ENCODE measurements around the gene RNF4. TPM values are rescaled to one million over a fixed set of nuclear protein-coding genes. Genes with fewer than 3 reads are reported as not detected.
"Not testable (repeated sequence)": the region's sequence is repeated elsewhere in the genome, so short reads cannot be mapped to it uniquely, and the experiment has no call there.

Gene RNF4
- polyA plus RNA-seq, 4 donors, result 18.6 to 39.7 (median 26.8) TPM

DNA sequence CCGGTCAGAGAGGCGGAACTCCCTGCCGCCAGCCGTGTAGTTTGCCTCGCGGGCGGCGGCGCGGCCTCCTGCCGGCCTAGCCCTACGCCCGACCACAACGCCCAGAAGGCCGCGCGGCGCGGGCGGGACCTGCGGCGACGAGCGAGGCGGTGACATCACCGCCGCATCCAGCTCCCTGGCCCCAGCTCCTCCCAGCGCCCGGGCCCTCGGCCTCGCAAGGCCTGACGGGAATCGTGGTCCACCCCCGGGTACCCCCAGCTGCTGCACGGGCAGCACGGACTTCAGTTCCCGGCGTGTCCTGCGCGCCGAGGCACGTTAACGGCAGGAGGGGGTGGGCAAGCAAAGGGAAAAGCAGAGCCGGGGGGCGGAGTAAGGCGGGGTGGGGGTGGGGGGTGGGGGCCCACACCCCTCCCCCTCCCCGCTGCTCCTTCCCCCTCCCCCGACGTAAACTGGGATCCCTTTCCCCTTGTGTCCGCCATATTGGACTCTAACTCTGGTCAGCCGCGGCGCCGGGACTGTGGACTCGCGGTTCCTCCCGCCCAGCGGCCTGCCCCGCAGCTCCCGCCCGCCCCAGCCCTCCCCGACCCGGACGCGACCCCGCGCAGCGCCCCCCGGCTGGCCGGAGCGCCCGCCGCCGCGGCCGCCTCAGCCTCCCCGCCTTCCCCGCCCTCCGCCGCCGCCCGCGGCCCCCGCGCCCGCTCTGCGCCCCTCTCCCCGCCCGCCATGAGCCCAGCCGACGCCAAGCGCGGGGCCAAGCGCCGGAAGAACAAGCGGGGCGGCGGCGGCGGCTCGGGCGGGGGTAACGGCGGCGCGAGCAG, 67.5 kb downstream of the RNF4 start, which contains the start of gene FAM193A:
TSS of gene FAM193A (plus strand) at position 455 of the 818 bp plus-strand sequence. CDS start at position 724, 269 bp downstream.
- DNase-seq (peak; percentile 99 to 100), FAIRE-seq (no peak)
- Histone ChIP-seq H3K27ac (ENCODE audit: low read depth in 1 of 3, low read length in 2 of 3) (peak within 1 kb of the TSS; percentile 91 to 96 (median 92)), H3K4me3 (ENCODE audit: low read depth in 1 of 3, low read length in 3 of 3) (peak within 1 kb of the TSS; percentile 84 to 96 (median 90)), H3K4me1 (ENCODE audit: control insufficient read depth in 3 of 3, insufficient read depth in 2 of 3, low read depth in 1 of 3, low read length in 2 of 3) (peaks cover 0 to 11% (median 0%) of the 10 kb centered on the region in 3 donors), H3K27me3 (ENCODE audit: control insufficient read depth in 3 of 3, insufficient read depth in 3 of 3, low read length in 3 of 3) (no peaks in the 10 kb centered on the region), H3K36me3 (ENCODE audit: control insufficient read depth in 3 of 3, insufficient read depth in 2 of 3, low read depth in 1 of 3, low read length in 3 of 3) (peaks cover 0 to 9% (median 0%) of the 10 kb centered on the region in 3 donors), H3K9me3 (ENCODE audit: control insufficient read depth in 2 of 2, insufficient read depth in 1 of 2, low read depth in 1 of 2, low read length in 1 of 2) (no peaks in the 10 kb centered on the region)
- WGBS, 3 donors, result 1% methylated on average over 32 to 105 of the region's 106 CpGs

DNA sequence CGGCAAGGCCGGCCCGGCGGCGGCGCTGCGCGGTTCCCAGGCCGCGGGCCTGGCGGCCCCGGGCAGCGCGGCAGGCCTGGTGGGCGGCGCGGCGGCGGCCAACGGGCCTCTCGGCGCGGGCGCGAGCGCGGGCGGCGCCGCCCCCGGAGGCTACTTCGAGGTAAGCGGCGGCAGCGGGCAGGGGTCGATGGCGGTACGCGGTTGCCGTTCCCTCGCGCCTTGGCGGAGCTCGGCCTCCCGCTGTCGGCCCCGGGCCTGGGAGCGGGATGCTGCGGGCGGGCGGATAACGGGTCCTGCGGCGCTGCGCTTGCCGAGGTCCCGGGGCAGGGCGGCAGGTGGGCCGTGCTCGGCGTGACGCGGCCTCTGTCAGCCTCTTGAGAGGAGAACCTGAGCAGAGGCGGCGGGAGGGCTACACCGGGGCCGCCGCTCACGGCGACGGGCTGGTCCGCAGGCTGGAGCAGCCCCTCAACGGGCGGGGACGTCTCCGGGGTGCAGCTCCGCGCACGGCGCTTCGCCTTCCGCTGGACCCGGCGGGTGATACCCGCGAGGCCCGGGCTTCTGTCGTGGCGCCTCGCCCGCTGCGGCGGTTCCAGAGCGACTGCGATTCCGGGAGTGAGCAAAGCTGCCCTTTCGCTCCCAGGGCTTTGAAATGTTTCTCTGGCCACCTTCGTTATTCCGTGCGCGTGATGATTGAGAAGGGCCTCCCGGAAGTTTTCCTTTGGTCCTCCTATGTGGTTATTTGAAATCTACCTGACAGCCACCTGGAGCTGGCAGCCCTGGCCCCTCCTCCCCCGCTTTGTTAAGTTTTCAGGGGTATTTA, 68.3 kb downstream of the RNF4 start:
- Histone ChIP-seq H3K4me3 (ENCODE audit: low read depth in 1 of 3, low read length in 3 of 3) (peak overlapping the region; percentile 73 to 96 (median 90)), H3K4me1 (ENCODE audit: control insufficient read depth in 3 of 3, insufficient read depth in 2 of 3, low read depth in 1 of 3, low read length in 2 of 3) (peaks cover 0 to 11% (median 0%) of the 10 kb centered on the region in 3 donors), H3K27me3 (ENCODE audit: control insufficient read depth in 3 of 3, insufficient read depth in 3 of 3, low read length in 3 of 3) (no peaks in the 10 kb centered on the region), H3K36me3 (ENCODE audit: control insufficient read depth in 3 of 3, insufficient read depth in 2 of 3, low read depth in 1 of 3, low read length in 3 of 3) (peaks cover 0 to 9% (median 0%) of the 10 kb centered on the region in 3 donors), H3K27ac (ENCODE audit: low read depth in 1 of 3, low read length in 2 of 3) (peak overlapping the region; percentile 69 to 94 (median 92)), H3K9me3 (ENCODE audit: control insufficient read depth in 2 of 2, insufficient read depth in 1 of 2, low read depth in 1 of 2, low read length in 1 of 2) (no peaks in the 10 kb centered on the region)
- FAIRE-seq, result no peak
- 0% methylated on average over 52 to 103 of the region's 103 CpGs for WGBS, 3 donors
- DNase-seq, result peak; percentile 67 to 86

- FAIRE-seq; DNase-seq; H3K27me3 ChIP-seq (ENCODE audit: control insufficient read depth in 3 of 3, insufficient read depth in 3 of 3, low read length in 3 of 3); H3K4me1 ChIP-seq (ENCODE audit: control insufficient read depth in 3 of 3, insufficient read depth in 2 of 3, low read depth in 1 of 3, low read length in 2 of 3); H3K9me3 ChIP-seq (ENCODE audit: control insufficient read depth in 2 of 2, insufficient read depth in 1 of 2, low read depth in 1 of 2, low read length in 1 of 2); H3K4me3 ChIP-seq (ENCODE audit: low read depth in 1 of 3, low read length in 3 of 3); H3K27ac ChIP-seq (ENCODE audit: low read depth in 1 of 3, low read length in 2 of 3): not testable (repeated sequence)
- 86 to 88% (median 88%) methylated on average over 10 of the region's 10 CpGs for WGBS, 3 donors
- peaks cover 0 to 15% (median 0%) of the 10 kb centered on the region in 3 donors for H3K36me3 ChIP-seq (ENCODE audit: control insufficient read depth in 3 of 3, insufficient read depth in 2 of 3, low read depth in 1 of 3, low read length in 3 of 3)
Measured at GRCh38 chr4:2543580-2544191, 74.8 kb downstream of the RNF4 start.

GRCh38 chr4:2545321-2546013, 76.6 kb downstream of the RNF4 start:
- DNase-seq (no peak), FAIRE-seq (no peak)
- no peak overlapping the region for H3K4me3 ChIP-seq (ENCODE audit: low read depth in 1 of 3, low read length in 3 of 3)
- H3K27ac ChIP-seq (ENCODE audit: low read depth in 1 of 3, low read length in 2 of 3), result no peak overlapping the region
- WGBS, 3 donors, result 96 to 98% (median 97%) methylated on average over 7 of the region's 7 CpGs
- H3K4me1 ChIP-seq (ENCODE audit: control insufficient read depth in 3 of 3, insufficient read depth in 2 of 3, low read depth in 1 of 3, low read length in 2 of 3), result no peaks in the 10 kb centered on the region
- no peaks in the 10 kb centered on the region for H3K9me3 ChIP-seq (ENCODE audit: control insufficient read depth in 2 of 2, insufficient read depth in 1 of 2, low read depth in 1 of 2, low read length in 1 of 2)
- H3K36me3 ChIP-seq (ENCODE audit: control insufficient read depth in 3 of 3, insufficient read depth in 2 of 3, low read depth in 1 of 3, low read length in 3 of 3), result peaks cover 0 to 6% (median 0%) of the 10 kb centered on the region in 3 donors
- no peaks in the 10 kb centered on the region for H3K27me3 ChIP-seq (ENCODE audit: control insufficient read depth in 3 of 3, insufficient read depth in 3 of 3, low read length in 3 of 3)

DNA sequence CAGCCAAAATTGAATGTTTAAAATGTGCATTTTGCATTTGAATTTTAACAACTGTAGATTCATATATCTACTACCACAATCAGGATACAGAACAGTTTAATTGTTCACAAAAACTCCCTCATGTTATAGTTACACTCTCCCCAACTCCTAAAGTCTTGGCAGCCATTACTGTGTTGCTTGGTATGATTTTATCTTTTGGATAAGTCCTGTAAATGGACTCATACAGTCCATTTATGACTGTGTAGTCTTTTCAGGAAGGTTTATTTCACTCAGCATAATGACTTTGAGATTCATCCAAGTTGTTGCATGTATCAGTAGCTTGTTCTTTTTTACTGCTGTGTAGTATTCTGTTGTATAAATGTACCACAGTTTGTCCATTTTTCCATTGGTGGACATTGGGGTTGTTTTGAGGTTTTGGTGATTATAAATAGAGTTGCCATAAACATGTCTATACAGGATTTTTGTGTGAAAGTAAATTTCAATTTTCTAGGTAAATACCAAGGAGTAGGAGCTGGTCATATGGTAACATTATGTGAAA, 77.4 kb downstream of the RNF4 start:
- Histone ChIP-seq H3K9me3 (ENCODE audit: control insufficient read depth in 2 of 2, insufficient read depth in 1 of 2, low read depth in 1 of 2, low read length in 1 of 2) (no peaks in the 10 kb centered on the region), H3K4me3 (ENCODE audit: low read depth in 1 of 3, low read length in 3 of 3) (no peak overlapping the region)
- no peak for FAIRE-seq

GRCh38 chr4:2546961-2547691, 78.2 kb downstream of the RNF4 start:
- not testable (repeated sequence) for H3K27me3 ChIP-seq (ENCODE audit: control insufficient read depth in 3 of 3, insufficient read depth in 3 of 3, low read length in 3 of 3); H3K4me1 ChIP-seq (ENCODE audit: control insufficient read depth in 3 of 3, insufficient read depth in 2 of 3, low read depth in 1 of 3, low read length in 2 of 3); H3K9me3 ChIP-seq (ENCODE audit: control insufficient read depth in 2 of 2, insufficient read depth in 1 of 2, low read depth in 1 of 2, low read length in 1 of 2); H3K36me3 ChIP-seq (ENCODE audit: control insufficient read depth in 3 of 3, insufficient read depth in 2 of 3, low read depth in 1 of 3, low read length in 3 of 3); FAIRE-seq; H3K27ac ChIP-seq (ENCODE audit: low read depth in 1 of 3, low read length in 2 of 3); H3K4me3 ChIP-seq (ENCODE audit: low read depth in 1 of 3, low read length in 3 of 3); DNase-seq
- 94 to 97% (median 95%) methylated on average over 16 of the region's 16 CpGs for WGBS, 3 donors

More for the DNA sequence above, 77.4 kb downstream of the RNF4 start:
- no peak for DNase-seq
- Histone ChIP-seq H3K4me1 (ENCODE audit: control insufficient read depth in 3 of 3, insufficient read depth in 2 of 3, low read depth in 1 of 3, low read length in 2 of 3) (no peaks in the 10 kb centered on the region), H3K27ac (ENCODE audit: low read depth in 1 of 3, low read length in 2 of 3) (no peak overlapping the region), H3K27me3 (ENCODE audit: control insufficient read depth in 3 of 3, insufficient read depth in 3 of 3, low read length in 3 of 3) (no peaks in the 10 kb centered on the region), H3K36me3 (ENCODE audit: control insufficient read depth in 3 of 3, insufficient read depth in 2 of 3, low read depth in 1 of 3, low read length in 3 of 3) (peaks cover 0 to 6% (median 0%) of the 10 kb centered on the region in 3 donors)

GRCh38 chr4:2551118-2551517, 82.2 kb downstream of the RNF4 start:
- no peaks in the 10 kb centered on the region for H3K27me3 ChIP-seq (ENCODE audit: control insufficient read depth in 3 of 3, insufficient read depth in 3 of 3, low read length in 3 of 3)
- H3K4me3 ChIP-seq (ENCODE audit: low read depth in 1 of 3, low read length in 3 of 3), result no peak overlapping the region
- DNase-seq (no peak), FAIRE-seq (no peak)
- H3K27ac ChIP-seq (ENCODE audit: low read depth in 1 of 3, low read length in 2 of 3), result no peak overlapping the region
- H3K9me3 ChIP-seq (ENCODE audit: control insufficient read depth in 2 of 2, insufficient read depth in 1 of 2, low read depth in 1 of 2, low read length in 1 of 2), result no peaks in the 10 kb centered on the region
- H3K4me1 ChIP-seq (ENCODE audit: control insufficient read depth in 3 of 3, insufficient read depth in 2 of 3, low read depth in 1 of 3, low read length in 2 of 3), result no peaks in the 10 kb centered on the region
- H3K36me3 ChIP-seq (ENCODE audit: control insufficient read depth in 3 of 3, insufficient read depth in 2 of 3, low read depth in 1 of 3, low read length in 3 of 3), result peaks cover 0 to 10% (median 0%) of the 10 kb centered on the region in 3 donors

All from small intestine (tissue), 7 donors.